HG03460 (cell line): ENCODE results near the gene UBTD2.
"Not testable (repeated sequence)": the region's sequence is repeated elsewhere in the genome, so short reads cannot be mapped to it uniquely, and the experiment has no call there.

Source experiments
- ATAC-seq: cut with Tn5 transposase; IDR thresholded peaks from one replicate; pipeline ENCODE4 v1.9.1; 2021; ENCODE audit not compliant: unreplicated experiment

UBTD2 gene

DNA sequence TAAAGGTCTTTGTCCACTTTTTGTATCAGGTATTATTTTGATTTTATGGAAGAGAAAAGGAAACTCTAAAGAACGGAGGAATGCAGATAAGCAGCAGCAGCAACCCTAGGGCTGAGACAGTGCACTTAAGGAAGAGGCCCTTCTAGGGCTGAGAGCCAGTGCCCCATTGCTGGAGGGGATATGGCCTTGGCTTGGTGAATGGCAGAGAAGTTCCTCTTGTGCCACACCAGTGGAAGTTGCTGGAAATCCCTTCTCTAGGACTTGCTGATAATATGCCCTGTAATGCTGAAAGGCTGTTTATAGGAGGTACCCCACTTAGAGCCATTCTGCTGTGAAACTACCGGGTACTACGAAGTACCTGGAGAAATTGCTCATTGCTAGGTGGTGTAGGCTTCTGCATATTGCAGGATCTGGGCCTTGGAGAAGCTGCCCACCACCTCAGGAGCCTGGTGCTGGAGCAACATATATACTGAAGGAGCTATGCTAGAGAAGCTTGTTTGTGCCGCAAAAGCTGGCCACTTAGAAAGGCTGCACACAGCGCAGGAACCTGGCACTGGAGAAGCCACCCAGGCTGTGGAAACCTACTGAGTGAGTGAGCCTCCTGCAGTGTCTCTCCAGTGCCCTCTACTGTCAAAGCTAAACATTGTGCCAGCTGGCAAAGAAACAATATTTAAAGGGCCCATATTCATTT, 9.6 kb upstream of the UBTD2 start:
- peak; percentile 97 for ATAC-seq

DNA sequence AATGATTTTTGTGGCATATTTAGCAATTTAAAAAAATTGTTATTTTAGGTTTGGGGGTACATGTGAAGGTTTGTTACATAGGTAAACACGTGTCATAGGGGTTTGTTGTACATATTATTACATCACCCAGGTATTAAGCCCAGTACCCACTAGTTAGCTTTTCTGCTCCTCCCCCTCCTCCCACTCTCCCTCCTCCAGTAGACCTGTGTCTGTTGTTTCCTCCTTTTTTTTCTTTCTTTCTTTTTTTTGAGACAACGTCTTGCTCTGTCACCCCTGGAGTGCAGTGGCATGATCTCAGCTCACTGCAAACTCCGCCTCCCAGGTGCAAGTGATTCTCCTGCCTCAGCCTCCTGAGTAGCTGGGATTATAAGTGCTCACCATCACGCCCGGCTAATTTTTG, 8.3 kb upstream of the UBTD2 start:
- not testable (repeated sequence) for ATAC-seq

DNA sequence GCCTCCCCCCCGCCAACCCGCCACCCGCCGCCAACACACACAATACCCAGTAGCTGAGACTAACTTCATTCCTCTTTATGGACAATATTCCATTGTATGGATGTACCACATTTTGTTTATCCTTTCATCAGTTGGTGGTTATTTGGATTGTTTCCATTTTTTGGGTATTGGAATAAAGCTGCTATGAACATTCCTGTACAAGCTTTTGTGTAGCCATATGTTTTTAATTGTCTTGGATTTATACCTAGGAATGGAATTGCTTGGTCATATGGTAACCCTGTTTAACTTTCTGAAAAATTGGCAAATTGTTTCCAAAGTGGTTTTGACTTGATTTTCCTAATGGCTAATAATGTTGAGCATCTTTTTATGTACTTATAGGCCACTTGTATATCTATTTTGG, 4.9 kb upstream of the UBTD2 start:
- ATAC-seq, result no peak

DNA sequence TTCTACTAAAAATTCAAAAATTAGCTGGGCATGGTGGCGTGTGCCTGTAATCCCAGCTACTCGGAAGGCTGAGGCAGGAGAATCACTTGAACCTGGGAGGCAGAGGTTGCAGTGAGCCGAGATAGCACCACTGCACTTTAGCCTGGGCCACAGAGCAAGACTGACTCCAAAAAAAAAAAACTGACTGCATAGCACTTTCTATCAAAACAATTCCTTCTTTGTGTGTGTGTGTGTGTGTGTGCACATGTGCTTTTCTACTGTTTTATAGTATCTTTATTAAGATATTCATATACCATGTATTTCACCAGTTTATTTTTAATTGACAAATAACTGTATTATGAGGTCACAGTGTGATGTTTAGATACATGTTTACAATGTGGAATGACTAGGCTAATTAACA, 3.6 kb upstream of the UBTD2 start:
- ATAC-seq, result not testable (repeated sequence)

DNA sequence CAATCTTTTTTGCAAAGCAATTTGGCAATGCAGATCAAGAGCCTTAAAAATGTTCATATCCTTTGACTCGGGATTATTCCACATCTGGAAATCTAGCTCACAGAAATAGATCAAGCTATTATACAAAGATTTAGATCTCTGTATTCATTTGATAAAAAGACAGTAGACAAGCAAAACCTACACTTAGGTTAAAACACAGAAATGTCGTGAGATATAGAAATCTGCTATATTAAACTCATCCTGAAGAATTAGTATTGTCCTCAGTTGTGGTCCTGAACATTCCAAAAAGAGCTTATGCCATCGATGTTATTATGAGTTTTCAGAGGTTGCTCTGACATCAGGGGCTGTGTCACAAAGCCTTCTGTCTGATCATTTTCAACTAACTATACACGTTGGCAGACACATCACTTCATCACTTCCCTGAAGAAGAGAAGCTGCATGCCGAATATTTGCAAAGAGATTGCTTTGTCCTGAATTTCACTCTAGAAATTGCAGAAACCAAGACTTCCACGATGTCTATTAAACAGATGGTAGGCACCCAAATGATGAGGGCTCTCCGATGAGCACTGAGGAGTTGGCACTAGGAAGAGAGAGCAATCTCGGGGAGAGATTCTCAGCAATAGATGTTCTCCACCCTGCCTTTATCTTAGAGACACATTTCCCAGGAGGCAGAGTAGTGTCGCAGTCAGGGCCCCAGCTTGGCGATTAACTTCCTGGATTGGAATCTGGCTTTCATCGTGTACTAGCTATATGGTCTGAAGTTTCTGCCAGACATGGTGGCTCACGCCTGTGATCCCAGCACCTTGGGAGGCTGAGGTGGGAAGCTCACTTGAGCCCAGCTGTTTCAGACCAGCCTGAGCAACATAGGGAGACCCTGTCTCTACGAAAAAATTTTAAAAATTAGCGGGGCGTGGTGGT, 1.9 kb upstream of the UBTD2 start:
- ATAC-seq, result no peak

DNA sequence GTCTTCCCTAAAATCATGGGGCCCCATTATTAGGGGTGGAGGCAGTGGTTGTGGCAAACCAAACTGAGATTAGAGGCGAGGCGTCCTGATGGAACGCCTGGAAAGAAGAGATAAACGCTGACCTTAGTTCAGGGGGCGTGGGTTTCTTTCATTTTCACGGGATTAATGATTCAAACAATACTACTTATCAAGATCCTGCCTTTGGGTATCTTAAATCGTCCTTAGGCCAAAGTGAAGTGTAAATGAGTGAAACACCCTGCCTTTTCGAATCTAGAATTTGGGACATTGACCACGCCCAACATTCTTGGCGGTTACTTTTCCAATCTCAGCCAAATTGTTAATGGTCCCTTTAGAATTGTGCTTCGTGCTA, 1.0 kb upstream of the UBTD2 start:
- no peak for ATAC-seq

DNA sequence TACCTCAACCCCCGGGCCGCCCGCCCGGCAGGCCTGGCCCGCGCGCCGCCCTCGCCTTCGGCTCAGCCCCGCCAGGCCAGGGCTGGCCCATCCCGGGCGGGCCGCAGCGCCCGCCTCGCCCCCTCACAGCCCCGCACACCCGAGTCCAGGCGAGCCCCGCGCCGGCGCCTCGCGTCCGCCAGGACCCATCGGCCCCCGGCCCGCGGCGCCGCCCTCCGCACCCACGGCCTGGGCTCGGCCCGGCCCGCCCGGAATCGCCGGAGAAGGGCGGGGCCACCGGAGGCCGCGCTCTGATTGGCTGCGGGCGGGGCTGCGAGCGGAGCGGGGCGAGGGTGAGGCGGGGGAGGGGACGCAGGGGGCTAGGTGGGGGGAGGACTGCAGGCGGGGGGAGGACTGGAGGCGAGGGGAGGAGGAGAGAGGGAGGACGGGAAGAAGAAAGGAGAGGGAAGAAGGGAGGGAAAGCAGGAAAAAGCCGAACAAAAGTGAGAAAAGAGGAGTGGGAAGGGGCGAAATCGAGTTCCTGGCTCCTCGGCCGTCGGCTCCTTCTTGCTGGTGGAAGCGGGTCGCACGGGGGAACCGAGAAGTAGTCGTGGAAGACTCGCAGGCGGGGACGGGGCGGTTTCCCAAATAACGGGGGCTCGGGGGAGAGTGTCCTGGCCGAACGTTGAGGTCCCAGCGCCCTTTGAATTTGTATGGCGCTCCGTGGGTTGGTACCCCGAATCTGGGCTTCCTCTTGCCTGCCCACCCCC, 472 bp upstream of the UBTD2 start:
- peak; percentile 83 for ATAC-seq

DNA sequence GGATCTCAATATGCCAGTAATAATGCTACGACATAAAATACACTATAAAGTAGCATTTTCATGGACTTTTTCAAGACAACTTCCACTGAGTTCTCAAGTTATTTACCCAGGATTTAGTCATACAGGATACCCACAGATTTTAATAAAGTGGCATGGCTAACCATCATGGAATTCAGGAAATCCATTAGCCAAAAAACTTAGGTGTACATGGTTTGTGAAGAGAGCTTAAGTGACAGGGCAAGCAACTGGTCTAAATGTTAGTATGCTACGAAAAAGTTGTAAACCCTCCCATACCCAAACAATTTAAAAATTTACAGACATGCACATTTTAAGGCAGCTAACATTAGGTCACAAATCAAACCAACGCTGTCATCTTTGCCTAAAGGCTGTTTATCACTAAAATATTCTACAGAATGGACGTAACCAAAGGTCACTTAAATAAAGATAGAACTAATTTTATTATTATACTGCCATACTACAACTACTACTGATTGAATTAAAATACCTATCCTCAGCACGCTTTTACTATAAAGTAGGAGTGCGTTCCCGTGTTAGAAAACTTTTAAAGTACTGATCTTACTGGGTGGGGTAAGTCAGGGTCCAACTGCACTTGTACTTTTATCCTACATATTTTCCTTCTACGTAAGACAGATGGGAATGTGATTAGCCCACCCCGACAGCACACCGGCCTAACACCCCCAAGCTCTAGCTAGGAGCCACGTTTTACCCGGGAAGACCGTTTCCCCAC, 1.1 kb downstream of the UBTD2 start:
- no peak for ATAC-seq

DNA sequence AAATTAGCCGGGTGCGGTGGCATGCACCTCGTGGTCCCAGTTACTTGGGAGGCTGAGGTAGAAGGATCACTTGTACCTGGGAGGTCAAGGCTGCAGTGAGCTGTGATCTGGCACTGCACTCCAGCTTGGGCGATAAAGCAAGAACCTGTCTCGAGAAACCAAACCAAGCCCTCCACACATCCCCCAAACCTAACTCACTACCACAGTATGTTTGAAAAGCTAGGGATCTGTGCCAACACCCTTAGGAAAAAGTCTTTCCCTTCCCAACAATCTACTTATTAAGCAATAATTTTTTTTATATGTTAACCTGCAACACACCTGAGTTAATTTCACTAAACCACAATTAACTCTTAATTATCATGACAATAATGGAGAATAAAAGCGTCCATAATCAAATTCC, 2.2 kb downstream of the UBTD2 start:
- no peak for ATAC-seq

DNA sequence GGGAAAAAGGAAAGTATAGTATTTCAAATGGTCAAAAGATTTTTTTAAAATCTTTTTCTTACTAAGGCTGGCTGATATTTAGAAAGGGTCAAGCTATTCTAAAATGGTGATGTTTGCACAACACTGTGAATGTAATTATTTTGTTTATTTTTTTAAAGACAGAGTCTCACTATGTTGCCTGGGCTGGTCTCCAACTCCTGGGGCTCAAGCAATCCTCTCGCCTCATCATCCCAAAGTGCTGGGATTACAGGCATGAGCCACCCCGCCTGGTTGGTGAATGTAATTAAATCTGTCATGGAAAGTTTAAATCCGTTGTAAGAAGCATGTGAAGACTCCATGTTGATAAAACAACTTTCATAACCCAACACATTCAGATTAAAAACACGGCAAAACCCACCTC, 2.6 kb downstream of the UBTD2 start:
- no peak for ATAC-seq

DNA sequence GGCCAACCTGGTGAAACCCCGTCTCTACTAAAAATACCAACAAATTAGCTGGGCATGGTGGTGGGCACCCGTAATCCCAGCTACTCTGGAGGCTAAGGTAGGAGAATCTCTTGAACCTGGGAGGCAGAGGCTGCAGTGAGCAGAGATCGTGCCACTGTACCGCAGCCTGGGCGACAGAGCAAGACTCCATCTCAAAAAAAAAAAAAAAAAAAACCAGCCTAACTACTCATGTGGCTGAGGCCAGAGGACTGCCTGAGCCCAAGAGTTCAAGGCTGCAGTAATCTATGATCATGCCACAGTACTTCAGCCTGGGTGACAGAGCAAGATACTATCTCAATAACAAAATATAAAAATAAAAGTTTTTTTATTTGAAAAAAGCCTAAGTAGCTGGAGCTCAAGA, 3.2 kb downstream of the UBTD2 start:
- ATAC-seq, result no peak

DNA sequence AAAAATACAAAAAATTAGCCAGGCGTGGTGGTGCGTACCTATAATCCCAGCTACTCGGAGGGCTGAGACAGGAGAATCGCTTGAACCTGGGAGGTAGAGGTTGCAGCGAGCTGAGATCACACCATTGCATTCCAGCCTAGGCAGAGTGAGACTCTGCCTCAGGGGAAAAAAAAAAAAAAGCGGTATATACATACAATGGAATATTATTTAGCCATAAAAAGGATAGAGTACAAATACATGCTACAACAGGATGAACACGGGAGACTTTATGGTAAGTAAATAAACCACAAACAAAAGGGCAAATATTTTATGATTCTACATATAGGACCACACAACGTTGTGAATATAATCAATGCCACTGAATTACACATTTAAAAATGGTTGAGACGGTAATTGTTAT, 5.2 kb downstream of the UBTD2 start:
- ATAC-seq, result no peak

DNA sequence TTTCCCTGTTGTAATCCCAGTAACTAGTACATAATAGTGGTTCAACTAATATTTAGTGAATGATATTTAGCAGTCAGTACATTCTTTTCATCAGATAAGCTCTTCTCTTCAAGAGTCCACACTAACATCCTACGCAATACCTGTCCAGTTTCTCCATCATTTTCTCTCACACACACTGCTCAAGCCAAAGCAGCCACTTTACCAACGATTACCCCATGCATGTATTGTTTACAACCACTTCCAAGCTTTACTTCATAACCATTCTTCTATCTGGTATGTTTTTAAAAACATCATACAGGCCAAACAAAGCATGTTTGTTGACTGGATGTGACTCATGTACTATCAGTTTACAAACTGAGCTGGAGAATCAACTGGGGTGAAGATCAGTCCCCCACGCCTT, 7.3 kb downstream of the UBTD2 start:
- ATAC-seq, result no peak

DNA sequence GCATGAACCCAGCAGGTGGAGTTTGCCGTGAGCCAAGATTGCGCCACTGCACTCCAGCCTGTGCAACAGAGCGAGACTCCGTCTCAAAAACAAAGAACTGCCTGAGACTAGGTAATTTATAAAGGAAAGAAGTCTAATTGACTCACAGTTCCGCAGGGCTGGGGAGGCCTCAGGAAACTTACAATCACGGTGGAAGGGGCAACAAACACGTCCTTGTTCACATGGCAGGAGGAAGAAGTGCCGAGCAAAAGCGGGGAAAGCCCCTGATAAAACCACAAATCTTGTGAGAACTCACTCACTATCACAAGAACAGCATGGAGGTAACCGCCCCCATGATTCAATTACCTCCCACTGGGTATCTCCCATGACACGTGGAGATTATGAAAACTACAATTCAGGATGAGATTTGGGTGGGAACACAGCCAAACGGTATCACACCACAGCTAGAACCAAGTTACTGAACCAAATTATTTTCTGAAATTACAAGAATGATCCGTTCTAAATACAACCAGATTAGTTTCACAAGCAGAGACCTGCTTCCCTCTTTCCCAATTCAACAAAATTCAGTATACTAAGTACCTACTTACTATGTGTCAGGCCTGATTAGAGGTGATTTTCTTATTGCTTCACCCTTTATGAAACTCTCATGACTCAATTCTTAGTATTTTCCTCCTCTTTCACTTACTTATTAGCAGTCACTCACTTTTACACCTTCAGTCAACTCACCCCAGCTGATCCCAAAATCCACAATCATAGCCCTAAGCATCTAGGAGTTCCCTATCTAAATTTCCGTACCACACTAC, 8.4 kb downstream of the UBTD2 start:
- ATAC-seq, result no peak

DNA sequence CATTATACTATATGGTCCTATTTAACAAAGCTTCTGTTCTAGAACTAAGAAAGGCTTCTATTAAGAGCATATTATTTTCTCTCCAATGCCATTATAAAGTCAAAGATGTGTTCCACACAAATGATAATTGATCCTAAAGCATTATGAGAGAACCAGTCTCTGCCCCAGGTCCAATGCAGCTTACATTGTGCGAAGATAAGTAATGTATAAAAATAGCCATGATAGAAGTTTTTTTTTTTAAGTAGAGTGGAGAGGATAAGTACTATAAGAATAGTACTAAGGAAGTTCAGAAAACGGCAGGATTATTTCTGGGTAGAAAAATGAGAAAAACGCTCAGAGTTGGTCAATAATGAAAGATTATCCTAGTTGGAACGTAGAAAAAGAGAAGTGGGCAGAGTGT, 15.6 kb downstream of the UBTD2 start:
- ATAC-seq, result no peak

DNA sequence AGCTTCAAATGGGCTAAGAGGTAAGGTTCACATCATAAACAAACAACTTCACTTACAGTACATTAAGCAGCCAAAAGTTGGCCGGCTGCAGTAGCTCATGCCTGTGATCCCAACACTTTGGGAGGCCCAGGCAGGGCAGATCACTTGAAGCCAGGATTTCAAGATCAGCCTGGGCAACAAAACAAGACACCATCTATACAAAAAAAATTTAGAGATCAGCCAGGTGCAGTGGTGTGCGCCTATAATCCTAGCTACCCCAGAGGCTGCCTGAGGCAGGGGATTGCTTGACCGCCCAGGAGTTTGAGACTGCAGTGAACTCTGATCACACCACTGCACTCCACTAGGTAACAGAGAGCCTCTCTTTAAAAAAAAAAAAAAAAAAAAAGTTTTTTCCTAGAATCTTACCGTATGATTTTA, 16.9 kb downstream of the UBTD2 start:
- no peak for ATAC-seq

DNA sequence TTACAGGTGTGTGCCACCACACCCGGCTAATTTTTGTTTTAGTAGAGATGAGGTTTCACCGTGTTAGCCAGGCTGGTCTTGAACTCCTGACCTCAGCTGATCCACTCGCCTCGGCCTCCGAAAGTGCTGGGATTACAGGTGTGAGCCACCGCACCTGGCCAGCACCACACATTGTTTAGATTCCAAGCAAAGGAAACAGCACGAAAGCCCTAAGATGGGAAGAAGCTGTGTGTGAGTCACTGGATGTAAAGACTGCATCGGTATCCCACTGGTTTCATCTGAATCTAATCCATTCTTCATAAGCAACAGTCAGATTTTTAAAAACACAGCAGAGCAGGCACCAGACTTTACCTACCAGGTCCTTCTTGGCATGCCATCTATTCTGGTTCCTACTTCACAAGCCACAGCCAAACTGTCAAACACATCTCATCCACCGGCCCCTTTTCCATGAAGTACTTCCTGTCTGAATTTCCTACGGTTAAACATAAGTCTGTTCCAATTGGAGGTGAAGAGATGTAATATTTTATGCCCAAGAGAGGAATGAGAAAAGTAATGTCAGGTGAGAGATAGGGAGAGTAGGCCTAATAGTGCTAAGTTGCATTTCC, 17.4 kb downstream of the UBTD2 start:
- ATAC-seq, result no peak

DNA sequence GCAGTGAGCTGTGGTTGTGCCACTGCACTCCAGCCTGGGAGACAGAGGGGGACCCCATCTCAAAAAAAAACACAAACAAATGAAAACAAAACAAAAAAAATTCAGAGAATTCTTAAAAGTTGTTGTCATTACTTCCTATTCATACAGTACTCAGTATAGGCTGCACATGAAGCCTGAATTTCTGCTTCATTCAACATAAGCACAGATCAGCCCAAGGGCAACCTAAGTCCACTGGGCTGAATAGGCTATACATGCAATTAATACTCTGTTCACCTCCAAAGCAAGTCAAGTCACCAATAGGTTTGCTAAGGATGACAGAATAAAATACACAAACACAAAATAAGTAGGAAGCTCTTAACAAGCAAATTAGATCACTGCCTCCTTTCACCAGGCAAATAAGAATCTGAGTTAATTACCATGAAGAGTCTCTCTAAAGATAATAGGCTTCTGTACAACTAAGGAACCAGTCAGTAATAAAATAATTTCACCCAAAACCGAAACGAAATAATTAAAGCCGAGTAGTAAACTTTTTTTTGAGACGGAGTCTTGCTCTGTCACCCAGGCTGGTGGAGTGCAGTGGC, 18.7 kb downstream of the UBTD2 start:
- no peak for ATAC-seq

DNA sequence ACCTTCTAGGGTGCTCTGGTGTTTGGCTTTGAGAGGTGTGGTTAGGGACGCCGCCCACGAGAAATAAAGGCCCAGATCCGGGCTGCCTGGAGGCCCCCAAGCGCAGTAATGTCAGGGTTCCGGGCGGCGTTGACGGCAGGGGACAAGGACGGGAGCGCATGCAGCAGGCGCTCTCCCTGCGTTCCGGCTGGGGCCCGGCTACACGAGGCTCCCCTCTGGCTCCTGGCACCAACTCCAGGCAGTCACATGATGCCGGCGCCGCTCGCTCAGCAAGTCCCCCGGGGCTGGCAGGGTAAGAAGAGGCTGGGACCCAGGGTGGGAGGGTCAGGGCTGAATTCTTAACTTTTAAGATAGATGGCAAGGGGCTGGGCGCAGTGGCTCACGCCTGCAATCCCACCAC, 28.1 kb downstream of the UBTD2 start:
- ATAC-seq, result no peak

DNA sequence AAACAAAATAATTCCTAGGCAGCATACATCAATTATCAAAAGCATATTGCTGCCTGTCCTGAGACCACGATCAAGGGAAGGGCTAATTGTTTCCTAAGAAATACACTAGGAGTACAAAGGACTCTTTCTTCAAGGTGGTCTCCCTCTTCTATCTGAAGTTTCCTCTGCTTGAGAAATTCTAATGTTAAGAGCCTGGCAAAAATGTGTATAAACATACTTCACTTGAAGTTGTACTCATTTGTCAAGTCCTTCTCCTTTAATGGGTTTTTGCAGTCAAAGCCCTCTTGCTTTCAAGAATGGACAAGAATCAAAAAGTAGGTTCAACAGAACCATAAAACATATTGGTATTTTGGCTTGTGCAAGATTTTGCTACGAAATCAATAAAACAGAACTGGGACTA, 31.1 kb downstream of the UBTD2 start:
- no peak for ATAC-seq
